ENCODE measurements around the gene MACO1. TPM values are rescaled to one million over a fixed set of nuclear protein-coding genes. Genes with fewer than 3 reads are reported as not detected.
"Not testable (repeated sequence)": the region's sequence is repeated elsewhere in the genome, so short reads cannot be mapped to it uniquely, and the experiment has no call there.

MACO1 gene
- polyA plus RNA-seq, 12 donors = 16.5 to 25.2 (median 20.0) TPM; not detected in 1

- DNase-seq = no peak
Observed at GRCh38 chr1:25450891-25451290, 20.2 kb downstream of the MACO1 start.

- no peak for DNase-seq
Observed at GRCh38 chr1:25451908-25452307, 21.2 kb downstream of the MACO1 start.

- DNase-seq = no peak
Observed at GRCh38 chr1:25456502-25456901, 25.8 kb downstream of the MACO1 start.

- no peak for DNase-seq
Observed at GRCh38 chr1:25458541-25459298, 28.0 kb downstream of the MACO1 start.

- no peak for DNase-seq
Observed at GRCh38 chr1:25460020-25460419, 29.3 kb downstream of the MACO1 start.

- not testable (repeated sequence) for DNase-seq
Observed at GRCh38 chr1:25460816-25461215, 30.1 kb downstream of the MACO1 start.

GRCh38 chr1:25461849-25462248, 31.2 kb downstream of the MACO1 start:
- no peak for DNase-seq

GRCh38 chr1:25462732-25463131, 32.0 kb downstream of the MACO1 start:
- no peak for DNase-seq

GRCh38 chr1:25467193-25467592, 36.5 kb downstream of the MACO1 start:
- no peak for DNase-seq

GRCh38 chr1:25467616-25468015, 36.9 kb downstream of the MACO1 start:
- DNase-seq = no peak

GRCh38 chr1:25468033-25468432, 37.3 kb downstream of the MACO1 start:
- DNase-seq = no peak

GRCh38 chr1:25469177-25469576, 38.5 kb downstream of the MACO1 start:
- DNase-seq = no peak

- no peak for DNase-seq
Observed at GRCh38 chr1:25472471-25472870, 41.8 kb downstream of the MACO1 start.

GRCh38 chr1:25473653-25474225, 43.0 kb downstream of the MACO1 start:
- no peak for DNase-seq

GRCh38 chr1:25474439-25475047, 43.8 kb downstream of the MACO1 start:
- DNase-seq = no peak

- DNase-seq = no peak
Observed at GRCh38 chr1:25476186-25477097, 45.7 kb downstream of the MACO1 start.

- no peak for DNase-seq
Observed at GRCh38 chr1:25477448-25478034, 46.8 kb downstream of the MACO1 start.

GRCh38 chr1:25478633-25479032, 47.9 kb downstream of the MACO1 start:
- no peak for DNase-seq

GRCh38 chr1:25481625-25482024, 50.9 kb downstream of the MACO1 start:
- no peak for DNase-seq

GRCh38 chr1:25482211-25482610, 51.5 kb downstream of the MACO1 start:
- no peak for DNase-seq

- no peak for DNase-seq
Observed at GRCh38 chr1:25484096-25484495, 53.4 kb downstream of the MACO1 start.

GRCh38 chr1:25484533-25484932, 53.8 kb downstream of the MACO1 start:
- no peak for DNase-seq
